Measurements from ENCODE around the gene CCDC194. TPM values are rescaled to one million over a fixed set of nuclear protein-coding genes. Genes with fewer than 3 reads are reported as not detected.

Gene CCDC194
- total RNA-seq, 1 donor from 2014 or later: not detected

DNA sequence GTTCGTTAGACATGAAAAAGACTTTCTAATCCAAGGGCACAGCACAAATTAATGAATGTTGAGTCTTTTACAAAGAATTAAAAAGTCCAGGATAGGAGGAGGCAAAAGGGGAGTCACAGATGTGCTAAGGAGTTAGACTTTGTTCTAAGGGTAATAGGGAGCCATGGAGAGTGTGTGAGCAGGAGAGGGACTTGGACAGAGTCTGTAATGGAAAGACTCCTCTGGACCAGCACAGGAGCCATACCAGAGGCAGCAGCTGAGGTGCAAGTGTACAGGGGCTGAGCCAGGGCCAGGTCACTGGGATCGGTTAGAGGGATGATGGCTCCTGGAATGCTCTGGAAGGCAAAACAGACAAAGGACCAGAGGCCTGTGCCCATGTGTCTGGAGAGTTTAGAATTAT lies 46.1 kb downstream of the CCDC194 start:
- DNase-seq (no peak), ATAC-seq (ENCODE audit: poor library complexity) (no peak)
- intact Hi-C loops (cut with DNase I): loop anchor here (5.0 kb wide), 1 partner anchor 39 kb away; no protein-coding TSS in a partner anchor

DNA sequence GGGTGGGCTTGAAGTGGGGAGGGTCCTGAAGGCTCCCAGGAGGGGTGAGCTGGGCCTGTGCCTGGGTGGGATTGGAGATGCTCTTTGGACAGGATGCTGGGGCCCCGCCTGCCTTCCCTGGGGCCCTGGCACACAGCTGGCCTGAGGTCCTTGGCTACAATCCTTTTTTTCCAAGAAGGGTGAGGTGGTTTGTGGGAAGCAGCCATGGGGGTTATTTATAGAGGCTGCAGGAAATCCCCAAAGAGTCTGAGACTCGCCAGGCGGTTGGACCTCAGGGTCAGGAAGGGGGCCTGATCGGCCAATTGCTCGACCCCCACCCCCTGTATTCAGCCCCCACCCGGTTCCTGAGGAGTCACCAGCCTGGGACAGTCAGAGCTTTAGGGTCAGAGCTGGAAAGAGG lies 46.6 kb downstream of the CCDC194 start:
- ATAC-seq (ENCODE audit: poor library complexity) (peak; percentile 40), DNase-seq (no peak)
- intact Hi-C loops (cut with DNase I): loop anchor here (5.0 kb wide), 1 partner anchor 40 kb away; no protein-coding TSS in a partner anchor

GRCh38 chr19:17346109-17346671 lies 47.8 kb downstream of the CCDC194 start:
- DNase-seq: peak; percentile 86
- intact Hi-C loops (cut with DNase I): loop anchor here (5.0 kb wide), 1 partner anchor 41 kb away; no protein-coding TSS in a partner anchor
- ATAC-seq (ENCODE audit: poor library complexity): peak; percentile 90

DNA sequence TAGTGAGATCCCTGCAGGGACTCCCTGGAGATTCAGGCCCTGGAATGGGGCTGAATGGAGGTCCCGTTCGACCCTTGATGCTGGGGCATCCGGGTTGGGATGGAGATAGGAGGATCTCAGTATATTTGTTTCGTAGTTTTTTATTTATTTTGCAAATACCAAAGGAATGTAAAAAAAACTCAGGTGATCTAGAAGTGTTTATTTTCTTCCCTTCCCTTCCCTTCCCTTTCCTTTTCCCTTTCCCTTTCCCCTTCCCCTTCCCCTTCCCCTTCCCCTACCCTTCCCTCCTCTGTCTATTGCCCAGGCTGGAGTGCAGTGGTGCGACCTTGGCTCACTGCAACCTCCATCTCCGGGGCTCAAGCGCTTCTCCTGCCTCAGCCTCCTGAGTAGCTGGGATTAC lies 52.2 kb downstream of the CCDC194 start:
- intact Hi-C loops (cut with DNase I): no loop called here
- no peak for ATAC-seq (ENCODE audit: poor library complexity)
- DNase-seq: no peak

DNA sequence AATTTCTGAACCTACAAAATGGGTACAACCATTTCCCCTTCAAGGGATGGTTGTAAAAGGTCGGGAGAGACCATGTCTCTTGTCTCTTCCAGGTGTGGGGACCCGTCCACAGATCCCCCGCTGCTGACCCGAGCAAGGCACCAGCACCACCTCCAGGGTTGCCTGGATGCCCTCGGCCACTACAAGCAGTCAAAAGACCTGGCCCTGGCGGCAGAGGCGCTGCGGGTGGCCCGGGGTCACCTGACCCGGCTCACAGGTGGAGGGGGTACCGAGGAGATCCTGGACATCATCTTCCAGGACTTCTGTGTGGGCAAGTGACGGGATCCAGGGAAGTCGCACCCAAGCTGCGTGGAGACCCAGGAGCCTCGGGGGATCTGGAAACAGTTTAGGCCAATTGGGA lies 52.6 kb downstream of the CCDC194 start:
- ATAC-seq (ENCODE audit: poor library complexity) (no peak), DNase-seq (no peak)
- intact Hi-C loops (cut with DNase I): no loop called here

GRCh38 chr19:17340871-17341357 lies 53.1 kb downstream of the CCDC194 start:
- intact Hi-C loops (cut with DNase I): no loop called here
- ATAC-seq (ENCODE audit: poor library complexity) (no peak), DNase-seq (no peak)

Other genes with a start within 250 kb of the CCDC194 start
- gene USE1, start 178.8 kb downstream of the CCDC194 start, total RNA-seq: 30.7 TPM
- 22.4 TPM for gene OCEL1, start 168.0 kb downstream of the CCDC194 start, total RNA-seq
- gene NR2F6, start 148.3 kb downstream of the CCDC194 start, total RNA-seq: 77.3 TPM
- gene USHBP1, start 129.5 kb downstream of the CCDC194 start, total RNA-seq: 7.9 TPM
- 77.9 TPM for gene BABAM1, start 126.8 kb downstream of the CCDC194 start, total RNA-seq
- 0.13 TPM for gene ANKLE1, start 112.3 kb downstream of the CCDC194 start, total RNA-seq
- 12.2 TPM for gene ABHD8, start 90.8 kb downstream of the CCDC194 start, total RNA-seq
- 224 TPM for gene MRPL34, start 88.3 kb downstream of the CCDC194 start, total RNA-seq
- 27.4 TPM for gene DDA1, start 84.6 kb downstream of the CCDC194 start, total RNA-seq
- gene ANO8, start 59.3 kb downstream of the CCDC194 start, total RNA-seq: 8.3 TPM
- gene GTPBP3, start 56.6 kb downstream of the CCDC194 start, total RNA-seq: 9.3 TPM
- gene PLVAP, start 16.9 kb downstream of the CCDC194 start, total RNA-seq: 18.1 TPM
- 46.5 TPM for gene BST2, start 11.4 kb upstream of the CCDC194 start, total RNA-seq
- gene MVB12A, start 25.9 kb upstream of the CCDC194 start, total RNA-seq: 20.3 TPM
- gene TMEM221, start 54.5 kb upstream of the CCDC194 start, total RNA-seq: 0.11 TPM
- 0.24 TPM for gene NXNL1, start 66.7 kb upstream of the CCDC194 start, total RNA-seq
- 64.2 TPM for gene SLC27A1, start 76.3 kb upstream of the CCDC194 start, total RNA-seq
- 19.6 TPM for gene PGLS, start 117.5 kb upstream of the CCDC194 start, total RNA-seq
- gene COLGALT1, start 161.5 kb upstream of the CCDC194 start, total RNA-seq: 29.9 TPM

Measured in Right ventricle myocardium superior (tissue), 1 donor.